ENCODE results near the gene PDHX. TPM values are rescaled to one million over a fixed set of nuclear protein-coding genes. Genes with fewer than 3 reads are reported as not detected.

PDHX gene
- total and polyA plus RNA-seq, 10 of the 15 experiments (the other 5 are each of a cell fraction or from before 2014, with no cell fraction given): 14.5 to 41.9 (median 28.0) TPM

- RAD21 ChIA-PET (ENCODE audit: unreplicated experiment): interaction anchor here (1.0 kb wide), 1 partner anchor 50 kb away, joined by 3 read pairs; no protein-coding TSS in a partner anchor
- Histone ChIP-seq H3K79me2 (ENCODE audit: control insufficient read depth, insufficient read depth, low read length) (no peaks in the 10 kb centered on the region), H3K4me2 (ENCODE audit: control insufficient read depth, insufficient read depth) (no peak overlapping the region), H4K20me1 (ENCODE audit: control insufficient read depth, insufficient read depth) (no peaks in the 10 kb centered on the region), H3K4me1 (ENCODE audit: control insufficient read depth, insufficient read depth, low read length) (no peaks in the 10 kb centered on the region), H3K4me3 (no peak overlapping the region), H3K9ac (ENCODE audit: control insufficient read depth, insufficient read depth, low read length) (no peak overlapping the region), H3K27me3 (replicated peaks in 1 of 2; ENCODE audit: control insufficient read depth in 2 of 2, insufficient read depth in 2 of 2, low read length in 1 of 2) (no peaks in the 10 kb centered on the region), H2AFZ (ENCODE audit: control insufficient read depth, low read depth, low read length) (no peak overlapping the region), H3K36me3 (ENCODE audit: control insufficient read depth in 2 of 2, insufficient read depth in 2 of 2, low read length in 1 of 2) (peaks cover 0 to 2% of the 10 kb centered on the region in 2 experiments; a peak in 2 of 4 replicates), H3K9me3 (replicated peaks; ENCODE audit: control insufficient read depth, insufficient read depth, low read length) (no peaks in the 10 kb centered on the region; the same call in 2 of the 3 replicates), H3K27ac (ENCODE audit: control insufficient read depth, insufficient read depth) (no peak overlapping the region)
- no peak for TF ChIP-seq SMAD1 (IDR thresholded peaks at IDR 0.05; ENCODE audit: low read depth, partially characterized antibody)
- TF ChIP-seq SUZ12 (IDR thresholded peaks at IDR 0.05; ENCODE audit: unreplicated experiment): no peak
- TF ChIP-seq BMI1 (IDR thresholded peaks at IDR 0.05; ENCODE audit: borderline replicate concordance): no peak
- no peak for TF ChIP-seq GABPA (IDR thresholded peaks at IDR 0.05; ENCODE audit: low read depth)
- DNase-seq (ENCODE audit: low read depth, low spot score) (no peak), ATAC-seq (no peak), FAIRE-seq (no peak)
- POLR2A ChIA-PET: no interaction called here
- SMC1A ChIA-PET (ENCODE audit: uncharacterized antibody, unreplicated experiment): interaction anchor here (0.9 to 1.1 kb wide), 3 partner anchors 10 to 22 kb away, joined by 3 to 5 read pairs (median 3); no protein-coding TSS in a partner anchor
- no TSS peak for BruUV-seq (replicated peaks)
- CTCF ChIA-PET: no interaction called here
- intact Hi-C loops (cut with micrococcal nuclease; ENCODE audit: unreplicated experiment) (no loop called here), in situ Hi-C loops (cut with MboI) (no loop called here)
These were observed 60.2 kb downstream of the PDHX start for GRCh38 chr11:34976496-34977088.

- no peak for FAIRE-seq
- RAD21 ChIA-PET (ENCODE audit: unreplicated experiment): interaction anchor here (1.0 kb wide), 1 partner anchor 50 kb away, joined by 3 read pairs; no protein-coding TSS in a partner anchor
- ATAC-seq: no peak
- Histone ChIP-seq H3K79me2 (ENCODE audit: control insufficient read depth, insufficient read depth, low read length) (no peaks in the 10 kb centered on the region), H3K27ac (ENCODE audit: control insufficient read depth, insufficient read depth) (no peak overlapping the region), H3K9me3 (replicated peaks; ENCODE audit: control insufficient read depth, insufficient read depth, low read length) (no peaks in the 10 kb centered on the region; the same call in 2 of the 3 replicates), H3K27me3 (replicated peaks in 1 of 2; ENCODE audit: control insufficient read depth in 2 of 2, insufficient read depth in 2 of 2, low read length in 1 of 2) (no peaks in the 10 kb centered on the region), H4K20me1 (ENCODE audit: control insufficient read depth, insufficient read depth) (no peaks in the 10 kb centered on the region), H2AFZ (ENCODE audit: control insufficient read depth, low read depth, low read length) (no peak overlapping the region), H3K4me1 (ENCODE audit: control insufficient read depth, insufficient read depth, low read length) (no peaks in the 10 kb centered on the region), H3K9ac (ENCODE audit: control insufficient read depth, insufficient read depth, low read length) (no peak overlapping the region), H3K4me2 (ENCODE audit: control insufficient read depth, insufficient read depth) (no peak overlapping the region), H3K36me3 (ENCODE audit: control insufficient read depth in 2 of 2, insufficient read depth in 2 of 2, low read length in 1 of 2) (peaks cover 0 to 2% of the 10 kb centered on the region in 2 experiments; a peak in 1 of 4 replicates), H3K4me3 (no peak overlapping the region)
- SMC1A ChIA-PET (ENCODE audit: uncharacterized antibody, unreplicated experiment): interaction anchor here (0.9 to 1.1 kb wide), 5 partner anchors 10 to 264 kb away, joined by 3 to 5 read pairs (median 3); no protein-coding TSS in a partner anchor
- BruUV-seq (replicated peaks): no TSS peak
- POLR2A ChIA-PET: no interaction called here
- 65% methylated on average over 6 of the region's 6 CpGs for WGBS (ENCODE audit: insufficient coverage, insufficient replicate concordance, low lambda C conversion rate, missing lambda C conversion rate)
- no peak for DNase-seq (ENCODE audit: low read depth, low spot score)
- intact Hi-C loops (cut with micrococcal nuclease; ENCODE audit: unreplicated experiment) (no loop called here), in situ Hi-C loops (cut with MboI) (no loop called here)
- CTCF ChIA-PET: interaction anchor here (0.8 kb wide), 1 partner anchor 23 kb away, joined by 3 read pairs; no protein-coding TSS in a partner anchor
- TF ChIP-seq RFX5 (IDR thresholded peaks at IDR 0.05; ENCODE audit: low read depth, low read length) (no peak), PBX3 (IDR thresholded peaks at IDR 0.05; ENCODE audit: insufficient replicate concordance, low read depth, low read length) (no peak), ETV6 (conservative IDR thresholded peaks at IDR 0.05 in 1 of 2, IDR thresholded peaks at IDR 0.05 in 1 of 2; ENCODE audit: borderline replicate concordance in 1 of 2, low read depth in 1 of 2) (no peak), SUZ12 (IDR thresholded peaks at IDR 0.05; ENCODE audit: unreplicated experiment) (no peak), HDAC6 (IDR thresholded peaks at IDR 0.05; ENCODE audit: unreplicated experiment) (no peak), MYC (IDR thresholded peaks at IDR 0.05; ENCODE audit: insufficient read depth, insufficient read length, insufficient replicate concordance, low read length, severe bottlenecking) (no peak), TAF1 (IDR thresholded peaks at IDR 0.05; ENCODE audit: borderline replicate concordance, low read depth, low read length) (no peak), SP1 (IDR thresholded peaks at IDR 0.05; ENCODE audit: low read depth, low read length) (no peak), ATF7 (IDR thresholded peaks at IDR 0.05; ENCODE audit: low read depth) (no peak)
These were observed 60.9 kb downstream of the PDHX start for GRCh38 chr11:34977089-34977912.

All from GM12878 (cell line).